GM10266 (cell line): ENCODE data around the gene SIAH2.

Source experiments
- DNase-seq: peaks from one replicate; pipeline ENCODE4 v3.0.0; 2012; ENCODE audit errors: extremely low spot score
- TF ChIP-seq, protein P1 (sequence below): IDR thresholded peaks from 2 replicates; pipeline ENCODE4 v1.5.1; 2012; ENCODE audit warnings: mild to moderate bottlenecking, low read depth; ENCODE audit not compliant: control insufficient read depth, insufficient read depth; ENCODE audit errors: missing control alignments

Gene SIAH2

DNA sequence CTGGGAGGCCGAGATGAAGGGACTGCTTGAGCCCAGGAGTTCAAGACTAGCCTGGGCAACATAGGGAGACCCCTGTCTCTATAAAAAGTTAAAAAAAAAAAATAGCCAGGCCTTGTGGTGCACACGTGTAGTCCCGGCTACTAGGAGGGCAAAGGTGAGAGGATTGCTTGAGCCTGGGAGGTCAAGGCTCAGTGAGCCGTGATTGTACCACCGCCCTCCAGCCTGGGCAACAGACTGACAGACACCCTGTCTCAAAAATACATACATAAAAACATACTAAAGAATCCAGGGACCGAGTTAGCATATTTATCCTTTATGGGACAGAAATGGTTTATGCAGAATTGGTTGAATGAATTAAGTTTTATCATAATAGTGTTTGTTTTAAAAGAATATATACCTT is 13.7 kb downstream of the SIAH2 start:
- TF ChIP-seq, protein P1, sequence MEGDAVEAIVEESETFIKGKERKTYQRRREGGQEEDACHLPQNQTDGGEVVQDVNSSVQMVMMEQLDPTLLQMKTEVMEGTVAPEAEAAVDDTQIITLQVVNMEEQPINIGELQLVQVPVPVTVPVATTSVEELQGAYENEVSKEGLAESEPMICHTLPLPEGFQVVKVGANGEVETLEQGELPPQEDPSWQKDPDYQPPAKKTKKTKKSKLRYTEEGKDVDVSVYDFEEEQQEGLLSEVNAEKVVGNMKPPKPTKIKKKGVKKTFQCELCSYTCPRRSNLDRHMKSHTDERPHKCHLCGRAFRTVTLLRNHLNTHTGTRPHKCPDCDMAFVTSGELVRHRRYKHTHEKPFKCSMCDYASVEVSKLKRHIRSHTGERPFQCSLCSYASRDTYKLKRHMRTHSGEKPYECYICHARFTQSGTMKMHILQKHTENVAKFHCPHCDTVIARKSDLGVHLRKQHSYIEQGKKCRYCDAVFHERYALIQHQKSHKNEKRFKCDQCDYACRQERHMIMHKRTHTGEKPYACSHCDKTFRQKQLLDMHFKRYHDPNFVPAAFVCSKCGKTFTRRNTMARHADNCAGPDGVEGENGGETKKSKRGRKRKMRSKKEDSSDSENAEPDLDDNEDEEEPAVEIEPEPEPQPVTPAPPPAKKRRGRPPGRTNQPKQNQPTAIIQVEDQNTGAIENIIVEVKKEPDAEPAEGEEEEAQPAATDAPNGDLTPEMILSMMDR = no peak
- DNase-seq = no peak

GRCh38 chr3:150748684-150749047 is 14.3 kb downstream of the SIAH2 start:
- TF ChIP-seq, protein P1 = no peak
- DNase-seq = no peak

GRCh38 chr3:150747886-150748683 is 14.9 kb downstream of the SIAH2 start:
- TF ChIP-seq, protein P1 = no peak

DNA sequence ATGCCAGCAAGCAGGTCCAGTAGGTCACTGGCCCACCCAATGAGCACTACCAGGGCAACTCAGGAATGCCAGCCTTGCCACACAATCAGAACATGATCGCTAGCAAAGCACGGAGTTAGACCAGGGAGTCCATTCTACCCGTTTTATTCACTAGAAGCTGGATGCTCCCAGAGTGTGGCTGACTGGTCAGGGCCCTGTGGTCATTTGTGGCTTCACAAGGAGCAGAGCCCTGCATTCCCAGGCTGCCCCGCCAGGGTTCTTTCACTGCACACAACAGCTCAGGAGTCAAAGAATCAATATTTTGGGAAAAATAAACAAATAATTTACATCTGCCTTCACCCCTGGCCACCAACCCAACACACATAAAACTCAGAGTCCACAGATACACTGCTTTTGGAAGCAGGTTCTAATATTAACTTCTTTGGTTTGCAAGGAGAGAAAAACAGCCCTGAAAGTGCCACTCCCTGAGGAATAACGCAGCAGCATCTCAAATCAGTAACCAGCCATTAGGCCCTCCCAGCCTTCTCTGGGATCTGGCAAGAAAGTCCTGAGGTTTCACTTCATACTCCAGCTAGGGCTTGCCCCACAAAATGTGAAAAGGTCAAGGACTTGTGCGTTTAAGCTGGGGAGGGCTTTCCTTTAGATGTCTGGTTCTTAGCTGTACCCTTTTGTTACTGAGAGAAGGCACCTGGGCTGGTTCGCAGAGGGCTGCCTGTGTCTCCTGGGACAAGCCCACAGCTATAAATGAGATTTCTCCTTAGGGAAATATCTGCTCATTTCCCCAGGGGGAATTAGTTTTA is 16.0 kb downstream of the SIAH2 start:
- TF ChIP-seq, protein P1 = no peak
- DNase-seq = no peak

More at GRCh38 chr3:150747886-150748683, 14.9 kb downstream of the SIAH2 start:
- no peak for DNase-seq

DNA sequence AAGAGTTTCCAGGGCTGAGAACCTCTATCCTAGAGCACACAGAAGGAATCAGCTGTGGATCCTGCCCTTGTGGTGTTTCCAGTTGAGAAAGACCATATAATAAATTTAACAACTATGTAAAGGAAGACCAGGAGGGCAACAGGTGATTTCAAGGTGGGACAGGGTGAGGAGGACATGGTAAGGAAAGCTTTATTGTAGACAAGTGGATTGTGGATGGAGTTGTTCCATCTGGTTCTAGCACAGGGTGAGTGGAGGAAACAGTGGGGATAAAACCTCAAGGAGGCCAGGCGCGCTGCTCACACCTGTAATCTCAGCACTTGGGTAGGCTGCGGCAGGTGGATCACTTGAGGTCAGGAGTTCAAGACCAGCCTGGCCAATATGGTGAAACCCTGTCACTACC is 17.1 kb downstream of the SIAH2 start:
- DNase-seq = no peak

GRCh38 chr3:150744919-150745211 is 18.1 kb downstream of the SIAH2 start:
- no peak for DNase-seq
- TF ChIP-seq, protein P1 = no peak

More for the DNA sequence above, 17.1 kb downstream of the SIAH2 start:
- TF ChIP-seq, protein P1 = no peak

DNA sequence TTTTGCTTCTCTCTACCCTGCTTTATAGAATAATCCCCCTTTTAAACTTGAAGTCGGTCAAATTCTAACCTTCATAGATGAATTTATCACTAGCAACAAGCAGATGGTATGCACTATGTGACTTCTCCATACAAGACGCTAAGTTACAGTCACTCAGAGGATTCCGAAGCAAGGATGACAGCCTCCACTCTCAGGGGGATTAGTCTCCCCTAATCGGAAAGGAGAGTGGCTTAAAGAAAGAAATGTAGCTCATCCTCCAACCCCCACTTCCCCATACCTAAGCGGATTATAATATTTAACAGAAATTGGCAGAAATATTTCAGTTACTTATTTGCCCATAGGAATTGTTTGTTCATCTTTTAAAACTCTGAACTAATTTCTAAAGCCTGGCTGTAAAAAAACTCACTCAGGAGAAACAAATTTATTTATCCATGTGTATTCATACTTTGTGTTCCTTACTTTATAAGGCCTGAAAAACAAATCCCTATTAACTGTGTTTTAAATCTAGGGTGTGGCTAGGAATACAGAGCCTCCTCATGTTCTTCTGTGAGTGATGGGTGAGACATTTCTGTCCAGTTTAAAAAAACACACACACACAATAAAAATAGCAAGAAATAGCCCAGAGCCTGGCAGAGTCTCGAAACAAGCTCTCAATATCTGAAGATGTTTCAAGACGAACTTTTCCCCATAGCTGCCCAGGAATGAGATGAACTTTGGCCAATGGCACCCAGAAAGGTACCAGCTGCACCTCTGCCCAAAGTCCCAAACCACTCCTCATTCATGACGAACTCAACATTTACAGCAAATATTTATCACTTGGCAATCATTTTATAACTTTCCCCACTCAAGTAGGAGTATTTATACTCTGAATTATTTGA is 18.7 kb downstream of the SIAH2 start:
- DNase-seq = no peak
- TF ChIP-seq, protein P1 = no peak
